NCI-H1930 (cell line): ENCODE results near the gene MARCO.
"Not testable (repeated sequence)": the region's sequence is repeated elsewhere in the genome, so short reads cannot be mapped to it uniquely, and the experiment has no call there.

Source experiments
- DNase-seq, 2 experiments: peaks; one replicate each; lab custom pipeline; 2025; lab: John Stamatoyannopoulos, UW

MARCO gene

GRCh38 chr2:118925981-118926380, 16.0 kb upstream of the MARCO start:
- DNase-seq, result no peak

GRCh38 chr2:118929059-118929458, 12.9 kb upstream of the MARCO start:
- no peak for DNase-seq

GRCh38 chr2:118932949-118933348, 9.0 kb upstream of the MARCO start:
- no peak for DNase-seq

- no peak for DNase-seq
These were observed 5.7 kb upstream of the MARCO start for GRCh38 chr2:118936306-118936705.

GRCh38 chr2:118936936-118937335, 5.1 kb upstream of the MARCO start:
- no peak for DNase-seq

- DNase-seq, result no peak
These were observed 4.2 kb upstream of the MARCO start for GRCh38 chr2:118937817-118938216.

- DNase-seq, result no peak
These were observed 2.0 kb upstream of the MARCO start for GRCh38 chr2:118939994-118940393.

- DNase-seq, result no peak
These were observed 1.4 kb upstream of the MARCO start for GRCh38 chr2:118940486-118941120.

GRCh38 chr2:118943286-118943685, 1.3 kb downstream of the MARCO start:
- no peak for DNase-seq

GRCh38 chr2:118945881-118946280, 3.9 kb downstream of the MARCO start:
- DNase-seq, result no peak

- DNase-seq, result not testable (repeated sequence)
These were observed 6.3 kb downstream of the MARCO start for GRCh38 chr2:118948266-118948665.

- no peak for DNase-seq
These were observed 12.5 kb downstream of the MARCO start for GRCh38 chr2:118954297-118955060.

- no peak for DNase-seq
These were observed 23.7 kb downstream of the MARCO start for GRCh38 chr2:118965737-118966136.

GRCh38 chr2:118967124-118967880, 25.3 kb downstream of the MARCO start:
- no peak for DNase-seq

- no peak for DNase-seq
These were observed 26.0 kb downstream of the MARCO start for GRCh38 chr2:118968042-118968441.

GRCh38 chr2:118968961-118969733, 27.2 kb downstream of the MARCO start:
- DNase-seq, result no peak

- no peak for DNase-seq
These were observed 27.9 kb downstream of the MARCO start for GRCh38 chr2:118969734-118970395.

GRCh38 chr2:118970396-118971135, 28.6 kb downstream of the MARCO start:
- DNase-seq, result no peak

GRCh38 chr2:118971245-118972122, 29.5 kb downstream of the MARCO start:
- DNase-seq, result no peak

GRCh38 chr2:118973542-118973951, 31.6 kb downstream of the MARCO start:
- no peak for DNase-seq
